GM23248 (cell line): ENCODE measurements around the gene PDE6D.

Source experiments
- EZH2 ChIP-seq: fragments of 200-600 bp; sonication (generic); IDR thresholded peaks from 2 replicates; pipeline ENCODE4 v1.6.1; 2018; ENCODE audit warnings: antibody characterized with exemption, mild to moderate bottlenecking; ENCODE audit not compliant: insufficient read depth, poor library complexity, severe bottlenecking
- EZH2phosphoT487 ChIP-seq: fragments of 200-600 bp; sonication (generic); IDR thresholded peaks from 2 replicates; pipeline ENCODE4 v1.6.1; 2018; ENCODE audit warnings: antibody characterized with exemption, moderate library complexity, mild to moderate bottlenecking, low read depth; ENCODE audit not compliant: insufficient read depth

DNA sequence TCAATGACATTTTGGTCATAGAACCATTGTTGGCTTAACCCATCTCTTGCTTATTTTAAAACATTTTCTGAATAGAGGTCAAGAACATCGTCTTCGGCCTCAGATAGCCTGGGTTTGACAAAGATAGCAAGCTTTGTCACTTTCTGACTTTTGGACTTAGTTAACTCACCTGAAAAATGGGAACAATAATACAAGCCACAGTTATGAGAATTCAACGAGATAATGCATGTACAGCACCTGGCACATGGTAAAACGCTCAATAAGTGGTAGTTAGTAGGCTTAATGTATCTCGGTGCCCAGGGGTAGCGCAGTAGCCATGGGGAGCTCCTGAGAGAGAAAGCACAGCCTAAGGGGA lies 4.7 kb upstream of the PDE6D start:
- TF ChIP-seq EZH2: no peak
- TF ChIP-seq EZH2phosphoT487: no peak
